Trophoblast cell (in vitro differentiated cells and primary cell): ENCODE results near the gene GDF9.
A peak's percentile ranks its signal among the peaks of the same experiment; 100 is the strongest.

Experiments
- DNase-seq, 2 donors: peaks; one replicate each; pipeline ENCODE4 v3.0.0-alpha.2; 2016
- H2AFZ ChIP-seq: 2 replicates; pipeline ENCODE4 v1.6.1; 2013; ENCODE audit warnings: low read length, moderate library complexity, mild to moderate bottlenecking; ENCODE audit not compliant: insufficient read depth, poor library complexity
- H2AK5ac ChIP-seq: 2 replicates; pipeline ENCODE4 v1.6.1; 2013; ENCODE audit warnings: mild to moderate bottlenecking, low read length
- H2BK120ac ChIP-seq: 2 replicates; pipeline ENCODE4 v1.6.1; 2013; ENCODE audit warnings: low read length, mild to moderate bottlenecking, moderate library complexity; ENCODE audit not compliant: insufficient read depth, poor library complexity
- H2BK12ac ChIP-seq: 2 replicates; pipeline ENCODE4 v1.6.1; 2013; ENCODE audit warnings: mild to moderate bottlenecking, low read length, moderate library complexity
- H2BK5ac ChIP-seq: 2 replicates; pipeline ENCODE4 v1.6.1; 2013; ENCODE audit warnings: low read length, low read depth, moderate library complexity, mild to moderate bottlenecking; ENCODE audit not compliant: poor library complexity
- H3K14ac ChIP-seq: 2 replicates; pipeline ENCODE4 v1.6.1; 2013; ENCODE audit warnings: mild to moderate bottlenecking, low read length
- H3K18ac ChIP-seq: 2 replicates; pipeline ENCODE4 v1.6.1; 2013; ENCODE audit warnings: mild to moderate bottlenecking, low read length
- H3K23ac ChIP-seq: 2 replicates; pipeline ENCODE4 v1.6.1; 2013; ENCODE audit warnings: low read length
- H3K27ac ChIP-seq: 2 replicates; pipeline ENCODE4 v1.5.1; 2013; ENCODE audit warnings: low read depth, mild to moderate bottlenecking, inconsistent platforms, low read length, moderate library complexity
- H3K27me3 ChIP-seq: 2 replicates; pipeline ENCODE4 v1.6.1; 2013; ENCODE audit warnings: inconsistent platforms, mild to moderate bottlenecking, low read length, moderate library complexity; ENCODE audit not compliant: insufficient read depth
- H3K36me3 ChIP-seq, 2 experiments: 1 replicate in 1 of 2; 2 replicates in 1 of 2; pipeline ENCODE4 v1.6.1; 2013; ENCODE audit warnings: low read length in 2 of 2, mild to moderate bottlenecking in 2 of 2, moderate library complexity in 1 of 2; ENCODE audit not compliant: insufficient read depth in 2 of 2, control insufficient read depth in 1 of 2
- H3K4ac ChIP-seq: 2 replicates; pipeline ENCODE4 v1.6.1; 2013; ENCODE audit warnings: low read depth, mild to moderate bottlenecking, low read length, moderate library complexity
- H3K4me1 ChIP-seq, 2 experiments: 1 replicate in 1 of 2; 2 replicates in 1 of 2; pipeline ENCODE4 v1.6.1; 2013; ENCODE audit warnings: low read length in 2 of 2, mild to moderate bottlenecking in 2 of 2, moderate library complexity in 1 of 2; ENCODE audit not compliant: insufficient read depth in 2 of 2, control insufficient read depth in 1 of 2
- H3K4me2 ChIP-seq: 2 replicates; pipeline ENCODE4 v1.6.1; 2013; ENCODE audit warnings: inconsistent platforms, mild to moderate bottlenecking, low read length, moderate library complexity
- H3K4me3 ChIP-seq: 2 replicates; pipeline ENCODE4 v1.5.1; 2013; ENCODE audit warnings: mild to moderate bottlenecking, low read depth, low read length, inconsistent platforms
- H3K79me1 ChIP-seq: one replicate; pipeline ENCODE4 v1.6.1; 2013; ENCODE audit warnings: low read length
- H3K79me2 ChIP-seq: 2 replicates; pipeline ENCODE4 v1.6.1; 2013; ENCODE audit warnings: low read length, mild to moderate bottlenecking; ENCODE audit not compliant: control insufficient read depth, insufficient read depth, poor library complexity
- H3K9ac ChIP-seq: 2 replicates; pipeline ENCODE4 v1.6.1; 2013; ENCODE audit warnings: mild to moderate bottlenecking, low read length
- H3K9me3 ChIP-seq: 2 replicates; pipeline ENCODE4 v1.6.1; 2013; ENCODE audit warnings: low read depth, mild to moderate bottlenecking, control low read depth, inconsistent platforms, low read length; ENCODE audit not compliant: insufficient read depth
- H4K12ac ChIP-seq: 2 replicates; pipeline ENCODE4 v1.6.1; 2013; ENCODE audit warnings: low read depth, mild to moderate bottlenecking, low read length, moderate library complexity
- H4K8ac ChIP-seq: 2 replicates; pipeline ENCODE4 v1.6.1; 2013; ENCODE audit warnings: low read depth, mild to moderate bottlenecking, low read length, moderate library complexity
- H4K91ac ChIP-seq: one replicate; pipeline ENCODE4 v1.6.1; 2013; ENCODE audit warnings: low read depth, mild to moderate bottlenecking, low read length, moderate library complexity
- WGBS: extraction: QIAGEN DNeasy Blood & Tissue Kit; methylation state at CpG from one replicate; pipeline ENCODE4 v1.1.7; 2013; ENCODE audit warnings: missing lambda C conversion rate; ENCODE audit not compliant: insufficient read length, insufficient coverage; ENCODE audit errors: extremely low coverage; 5-methylcytosine and 5-hydroxymethylcytosine counted together

Gene GDF9

GRCh38 chr5:132877938-132878337 lies 11.7 kb upstream of the GDF9 start:
- Histone ChIP-seq H4K8ac (no peak overlapping the region), H2BK12ac (no peak overlapping the region), H3K79me2 (no peaks in the 10 kb centered on the region), H3K36me3 (peaks cover 19 to 34% of the 10 kb centered on the region in 2 experiments), H3K9me3 (no peaks in the 10 kb centered on the region), H3K27ac (no peak overlapping the region), H4K91ac (no peak overlapping the region), H3K79me1 (no peaks in the 10 kb centered on the region), H3K27me3 (no peaks in the 10 kb centered on the region), H4K12ac (no peak overlapping the region), H2AK5ac (no peak overlapping the region), H3K18ac (no peak overlapping the region), H3K4ac (no peak overlapping the region), H3K4me2 (no peak overlapping the region), H2BK120ac (no peak overlapping the region), H2AFZ (no peak overlapping the region), H2BK5ac (no peak overlapping the region), H3K4me3 (no peak overlapping the region), H3K23ac (no peak overlapping the region), H3K14ac (no peak overlapping the region), H3K4me1 (no peaks in the 10 kb centered on the region), H3K9ac (no peak overlapping the region)
- no peak for DNase-seq
- no CpG with 5 or more reads among the region's 3 CpGs for WGBS

DNA sequence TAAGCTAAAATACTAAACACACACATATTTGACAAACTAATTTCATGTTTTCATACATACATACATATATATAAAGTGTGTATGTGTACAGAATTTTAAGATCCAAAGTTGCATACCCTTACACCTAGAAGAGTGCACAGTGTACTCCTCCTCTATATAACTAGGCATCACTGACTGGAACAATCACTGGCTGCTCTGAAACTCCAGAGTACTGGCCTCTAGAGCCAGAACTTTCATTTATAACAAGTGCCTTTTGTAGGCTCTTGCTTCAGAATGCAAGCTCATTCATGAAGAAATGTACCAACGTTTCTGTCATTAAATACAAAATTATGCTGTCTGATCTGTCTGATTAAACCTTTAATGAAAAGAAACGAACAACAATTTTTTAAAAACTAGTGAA lies 11.2 kb upstream of the GDF9 start:
- H3K36me3 ChIP-seq = peaks cover 18 to 32% of the 10 kb centered on the region in 2 experiments
- no peak overlapping the region for H3K4me2 ChIP-seq
- no peaks in the 10 kb centered on the region for H3K4me1 ChIP-seq
- H4K8ac ChIP-seq = no peak overlapping the region
- no peak overlapping the region for H4K12ac ChIP-seq
- H2AFZ ChIP-seq = no peak overlapping the region
- no peak overlapping the region for H2BK5ac ChIP-seq
- no peak overlapping the region for H2BK12ac ChIP-seq
- H4K91ac ChIP-seq = no peak overlapping the region
- H2AK5ac ChIP-seq = no peak overlapping the region
- no peak for DNase-seq
- no peaks in the 10 kb centered on the region for H3K9me3 ChIP-seq
- no peak overlapping the region for H2BK120ac ChIP-seq
- H3K4ac ChIP-seq = no peak overlapping the region
- H3K23ac ChIP-seq = no peak overlapping the region
- no peak overlapping the region for H3K27ac ChIP-seq
- H3K27me3 ChIP-seq = no peaks in the 10 kb centered on the region
- H3K18ac ChIP-seq = no peak overlapping the region
- no peaks in the 10 kb centered on the region for H3K79me2 ChIP-seq
- H3K9ac ChIP-seq = no peak overlapping the region
- H3K79me1 ChIP-seq = no peaks in the 10 kb centered on the region
- no peak overlapping the region for H3K14ac ChIP-seq
- H3K4me3 ChIP-seq = no peak overlapping the region
- no CpG with 5 or more reads among the region's 2 CpGs for WGBS

DNA sequence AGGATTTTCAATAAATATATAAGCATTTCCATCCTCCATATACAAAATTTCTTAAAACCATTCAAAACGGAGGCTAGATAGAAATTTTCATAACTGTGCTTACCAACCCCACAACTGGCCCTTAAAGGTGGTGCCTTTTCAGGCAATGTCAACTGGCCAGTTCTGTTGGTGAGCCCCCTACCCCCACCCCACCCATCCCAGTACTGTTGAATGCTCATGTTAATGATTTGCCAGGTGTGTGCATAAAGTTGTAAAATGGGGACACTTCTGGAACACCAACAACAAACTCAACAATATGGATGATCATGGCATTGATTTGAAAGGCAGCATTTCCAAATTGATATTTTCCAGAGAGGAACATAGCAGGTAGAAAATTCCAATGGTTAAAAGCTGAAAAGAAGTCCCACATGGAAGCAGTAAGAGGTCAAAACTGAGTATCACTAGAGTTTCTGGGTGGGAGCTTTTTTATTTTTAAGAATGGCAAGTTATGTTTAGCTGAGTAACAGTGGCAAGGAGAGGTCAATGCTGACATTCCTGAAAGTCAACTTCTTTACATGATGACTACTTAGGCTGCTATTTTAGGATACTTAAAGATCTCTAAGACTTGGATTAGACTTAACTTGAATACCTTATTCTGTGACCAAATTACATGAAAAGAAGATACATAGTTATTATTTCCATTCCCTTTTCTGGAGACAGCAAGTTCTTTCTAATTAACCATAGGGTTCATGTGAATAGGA lies 9.9 kb upstream of the GDF9 start:
- peak in 1 of 2 donors; percentile 25 for DNase-seq
- H3K4me3 ChIP-seq = no peak overlapping the region
- H2AK5ac ChIP-seq = no peak overlapping the region
- H3K36me3 ChIP-seq = peaks cover 12 to 36% of the 10 kb centered on the region in 2 experiments
- no peaks in the 10 kb centered on the region for H3K79me1 ChIP-seq
- no peak overlapping the region for H2BK120ac ChIP-seq
- H3K27ac ChIP-seq = no peak overlapping the region
- H3K4ac ChIP-seq = no peak overlapping the region
- H2AFZ ChIP-seq = no peak overlapping the region
- H4K12ac ChIP-seq = no peak overlapping the region
- no peak overlapping the region for H3K14ac ChIP-seq
- H3K9me3 ChIP-seq = no peaks in the 10 kb centered on the region
- no peak overlapping the region for H2BK12ac ChIP-seq
- H3K4me1 ChIP-seq = no peaks in the 10 kb centered on the region
- H3K4me2 ChIP-seq = no peak overlapping the region
- WGBS = no CpG with 5 or more reads among the region's 1 CpG
- H4K91ac ChIP-seq = no peak overlapping the region
- no peak overlapping the region for H4K8ac ChIP-seq
- no peak overlapping the region for H3K9ac ChIP-seq
- H3K18ac ChIP-seq = no peak overlapping the region
- no peak overlapping the region for H2BK5ac ChIP-seq
- H3K27me3 ChIP-seq = no peaks in the 10 kb centered on the region
- H3K79me2 ChIP-seq = no peaks in the 10 kb centered on the region
- H3K23ac ChIP-seq = no peak overlapping the region

- H3K14ac ChIP-seq = no peak overlapping the region
- H4K8ac ChIP-seq = no peak overlapping the region
- no peak overlapping the region for H3K4me2 ChIP-seq
- H3K18ac ChIP-seq = no peak overlapping the region
- H3K79me2 ChIP-seq = no peaks in the 10 kb centered on the region
- peaks cover 10 to 36% of the 10 kb centered on the region in 2 experiments for H3K36me3 ChIP-seq
- no CpG with 5 or more reads among the region's 3 CpGs for WGBS
- H3K27ac ChIP-seq = no peak overlapping the region
- H3K23ac ChIP-seq = no peak overlapping the region
- H2BK120ac ChIP-seq = no peak overlapping the region
- H3K9me3 ChIP-seq = no peaks in the 10 kb centered on the region
- no peak overlapping the region for H2AFZ ChIP-seq
- no peak overlapping the region for H3K9ac ChIP-seq
- H3K27me3 ChIP-seq = no peaks in the 10 kb centered on the region
- H3K4ac ChIP-seq = no peak overlapping the region
- no peak overlapping the region for H2BK12ac ChIP-seq
- no peak overlapping the region for H2AK5ac ChIP-seq
- no peak for DNase-seq
- H4K91ac ChIP-seq = no peak overlapping the region
- no peaks in the 10 kb centered on the region for H3K79me1 ChIP-seq
- H3K4me1 ChIP-seq = no peaks in the 10 kb centered on the region
- no peak overlapping the region for H3K4me3 ChIP-seq
- no peak overlapping the region for H2BK5ac ChIP-seq
- no peak overlapping the region for H4K12ac ChIP-seq
Measured at GRCh38 chr5:132873930-132874271, 7.6 kb upstream of the GDF9 start.
